SK-N-SH (cell line): ENCODE measurements around the gene TP53BP2. TPM values are rescaled to one million over a fixed set of nuclear protein-coding genes. Genes with fewer than 3 reads are reported as not detected.
"Not testable (repeated sequence)": the region's sequence is repeated elsewhere in the genome, so short reads cannot be mapped to it uniquely, and the experiment has no call there.

Experiments used
- CTCF ChIA-PET: fragments of 300-600, 350-600 bp; formaldehyde crosslinking; extraction: SDS; loops from one replicate; lab custom pipeline; 2021; lab: Yijun Ruan, JAX
- POLR2A ChIA-PET: fragments of 350-600 bp; sonication (Branson Sonifier 250); formaldehyde crosslinking; extraction: SDS; loops from one replicate; lab custom pipeline; 2020; ENCODE audit warnings: antibody characterized with exemption, inconsistent platforms; lab: Yijun Ruan, JAX
- DNase-seq: peaks from one replicate; pipeline ENCODE4 v3.0.0; 2012
- H2AFZ ChIP-seq: fragments of 200-600 bp; sonication (generic); 2 replicates; pipeline ENCODE4 v1.8.1; 2016; ENCODE audit warnings: antibody characterized with exemption, mild to moderate bottlenecking, low read depth
- H3F3A ChIP-seq: fragments of 200-600 bp; sonication (generic); replicated peaks from 2 replicates; pipeline ENCODE3; 2016; ENCODE audit warnings: antibody characterized with exemption, mild to moderate bottlenecking; ENCODE audit not compliant: insufficient read depth
- H3K27ac ChIP-seq, 2 experiments: fragments of 200-500 bp in 1 of 2; fragments of 200-600 bp in 1 of 2; sonication (Bioruptor generic) in 1 of 2; sonication (generic), shearing (Covaris generic) in 1 of 2; 2 replicates each; pipeline versions ENCODE4 v1.5.1 to v1.6.1; 2014 to 2016; ENCODE audit warnings: low read depth in 2 of 2, inconsistent platforms in 1 of 2, low read length in 1 of 2, mild to moderate bottlenecking in 1 of 2, mixed read lengths in 1 of 2
- H3K27me3 ChIP-seq: fragments of 200-600 bp; sonication (generic), shearing (Covaris generic); 2 replicates; pipeline ENCODE4 v1.6.1; 2016; ENCODE audit warnings: mixed run types; ENCODE audit not compliant: insufficient read depth
- H3K36me3 ChIP-seq, 2 experiments: fragments of 200-500 bp in 1 of 2; fragments of 200-600 bp in 1 of 2; sonication (Bioruptor generic) in 1 of 2; sonication (generic) in 1 of 2; replicated peaks in 1 of 2; 2 replicates each; pipeline versions ENCODE3 to v1.5.1; 2014 to 2016; ENCODE audit warnings: low read length in 1 of 2, mild to moderate bottlenecking in 1 of 2; ENCODE audit not compliant: insufficient read depth in 2 of 2, control insufficient read depth in 1 of 2
- H3K4me1 ChIP-seq, 2 experiments: fragments of 200-500 bp in 1 of 2; fragments of 200-600 bp in 1 of 2; sonication (Bioruptor generic) in 1 of 2; sonication (generic), shearing (Covaris generic) in 1 of 2; 2 replicates each; pipeline versions ENCODE4 v1.5.1 to v1.6.1; 2014 to 2016; ENCODE audit warnings: low read depth in 1 of 2, low read length in 1 of 2, mixed run types in 1 of 2; ENCODE audit not compliant: insufficient read depth in 2 of 2, control insufficient read depth in 1 of 2
- H3K4me2 ChIP-seq: fragments of 200-600 bp; sonication (generic), shearing (Covaris generic); 2 replicates; pipeline ENCODE4 v1.6.1; 2017; ENCODE audit warnings: mixed run types
- H3K4me3 ChIP-seq, 2 experiments: fragments of 200-500 bp in 1 of 2; fragments of 200-600 bp in 1 of 2; sonication (Bioruptor generic) in 1 of 2; sonication (generic), shearing (Covaris generic) in 1 of 2; 2 replicates each; pipeline versions ENCODE4 v1.5.1 to v1.8.1; 2014 to 2016; ENCODE audit warnings: low read depth in 2 of 2, inconsistent platforms in 1 of 2, low read length in 1 of 2, mild to moderate bottlenecking in 1 of 2, mixed read lengths in 1 of 2, moderate library complexity in 1 of 2
- H3K79me2 ChIP-seq: fragments of 200-600 bp; sonication (generic); 2 replicates; pipeline ENCODE4 v1.8.1; 2017; ENCODE audit warnings: mild to moderate bottlenecking; ENCODE audit not compliant: insufficient read depth
- H3K9ac ChIP-seq: fragments of 200-600 bp; sonication (generic); 2 replicates; pipeline ENCODE4 v1.6.1; 2017; ENCODE audit warnings: mixed run types
- H3K9me2 ChIP-seq: fragments of 200-600 bp; sonication (generic); 2 replicates; pipeline ENCODE4 v1.6.1; 2017; ENCODE audit warnings: mixed run types
- H3K9me3 ChIP-seq: fragments of 200-600 bp; sonication (generic); 2 replicates; pipeline ENCODE4 v1.6.1; 2017; ENCODE audit warnings: mixed run types, mild to moderate bottlenecking, moderate library complexity
- H4K20me1 ChIP-seq: fragments of 200-600 bp; sonication (generic); 2 replicates; pipeline ENCODE4 v1.6.1; 2017; ENCODE audit warnings: mild to moderate bottlenecking, mixed run types; ENCODE audit not compliant: insufficient read depth
- CTCF ChIP-seq: fragments of 200-600 bp; sonication (generic); IDR thresholded peaks from 2 replicates; pipeline ENCODE4 v1.6.1; 2017; ENCODE audit warnings: antibody characterized with exemption, mild to moderate bottlenecking, moderate library complexity
- ELF1 ChIP-seq: IDR thresholded peaks from 2 replicates; pipeline ENCODE4 v1.4.0; 2012
- EZH2phosphoT487 ChIP-seq: fragments of 200-600 bp; sonication (generic); IDR thresholded peaks from 2 replicates; pipeline ENCODE4 v1.6.1; 2017; ENCODE audit warnings: low read depth, mixed run types, mild to moderate bottlenecking, antibody characterized with exemption, moderate library complexity, borderline replicate concordance
- FOSL2 ChIP-seq: IDR thresholded peaks from 2 replicates; pipeline ENCODE4 v1.4.0; 2012; ENCODE audit warnings: low read depth, mild to moderate bottlenecking, moderate library complexity, borderline replicate concordance
- MXI1 ChIP-seq: IDR thresholded peaks from 2 replicates; pipeline ENCODE4 v1.6.1; 2012; ENCODE audit warnings: mild to moderate bottlenecking, low read depth, low read length, improper control_type of control experiment
- TCF12 ChIP-seq: IDR thresholded peaks from 2 replicates; pipeline ENCODE4 v1.4.0; 2012
- ZBTB33 ChIP-seq: IDR thresholded peaks from 2 replicates; pipeline ENCODE4 v1.4.0; 2012; ENCODE audit warnings: low read depth, borderline replicate concordance
- WGBS: methylation state at CpG from one replicate; pipeline ENCODE4 v1.1.6; 2017; ENCODE audit warnings: low lambda C conversion rate; 5-methylcytosine and 5-hydroxymethylcytosine counted together
- polyA plus RNA-seq, 3 experiments: library from polyadenylated mRNA; depleted of rRNA; stranded (reverse); fragments of >200 nt; gene quantifications; 2 replicates each; pipeline ENCODE4 v1.2.3, GENCODE V29; 2012

TP53BP2 gene
- polyA plus RNA-seq, 1 of the 3 experiments (the other 2 are of a cell fraction) = 11.4 TPM

- Histone ChIP-seq H3K79me2 (peaks cover 61% of the 10 kb centered on the region), H3K27ac (peak overlapping the region in 1 of 2 experiments; percentile 39; a peak in 2 of 4 replicates), H2AFZ (no peak overlapping the region), H3K27me3 (no peaks in the 10 kb centered on the region), H3K4me1 (peaks cover 5 to 19% of the 10 kb centered on the region in 2 experiments; a peak in 2 of 4 replicates), H4K20me1 (peaks cover 24% of the 10 kb centered on the region), H3K4me2 (no peak overlapping the region), H3K9me3 (no peaks in the 10 kb centered on the region), H3K9me2 (no peaks in the 10 kb centered on the region), H3F3A (peaks cover 22% of the 10 kb centered on the region), H3K9ac (no peak overlapping the region), H3K36me3 (peaks cover 29 to 36% of the 10 kb centered on the region in 2 experiments), H3K4me3 (no peak overlapping the region)
- WGBS = 53% methylated on average over 9 of the region's 9 CpGs
- TF ChIP-seq ZBTB33 (no peak), TCF12 (0 out of 2 replicates have a peak, but pooled peaks have one; percentile 5)
- DNase-seq = no peak
- POLR2A ChIA-PET = no interaction called here
- CTCF ChIA-PET = interaction anchor here (1.0 to 11.0 kb wide), 2 partner anchors 31 to 103 kb away, joined by 3 to 110 read pairs; partner anchors contain the start of genes CAPN2 and TP53BP2
Measured at GRCh38 chr1:223742856-223743517, 102.8 kb downstream of the TP53BP2 start.

GRCh38 chr1:223741861-223742260 lies 103.9 kb downstream of the TP53BP2 start:
- no peaks in the 10 kb centered on the region for H3K27me3 ChIP-seq
- ChIA-PET POLR2A (no interaction called here), CTCF (interaction anchor here (0.7 to 11.0 kb wide), 3 partner anchors 30 to 108 kb away, joined by 3 to 110 read pairs (median 3); partner anchors contain the start of genes CAPN2 and TP53BP2)
- peaks cover 70% of the 10 kb centered on the region for H3K79me2 ChIP-seq
- no peak overlapping the region for H3K4me2 ChIP-seq
- WGBS = 87% methylated on average over 6 of the region's 6 CpGs
- H4K20me1 ChIP-seq = peaks cover 33% of the 10 kb centered on the region
- no peak for DNase-seq
- no peaks in the 10 kb centered on the region for H3K9me3 ChIP-seq
- TF ChIP-seq TCF12 (no peak), ELF1 (no peak), EZH2phosphoT487 (no peak), MXI1 (no peak), FOSL2 (no peak), CTCF (no peak)
- no peak overlapping the region for H3K4me3 ChIP-seq
- no peak overlapping the region for H3K9ac ChIP-seq
- H2AFZ ChIP-seq = no peak overlapping the region
- peaks cover 3 to 14% of the 10 kb centered on the region in 2 experiments; a peak in 1 of 4 replicates for H3K4me1 ChIP-seq
- H3K36me3 ChIP-seq = peaks cover 19 to 30% of the 10 kb centered on the region in 2 experiments
- peak overlapping the region in 1 of 2 experiments; percentile 36; a peak in 1 of 4 replicates for H3K27ac ChIP-seq
- H3K9me2 ChIP-seq = no peaks in the 10 kb centered on the region
- peaks cover 12% of the 10 kb centered on the region for H3F3A ChIP-seq

DNA sequence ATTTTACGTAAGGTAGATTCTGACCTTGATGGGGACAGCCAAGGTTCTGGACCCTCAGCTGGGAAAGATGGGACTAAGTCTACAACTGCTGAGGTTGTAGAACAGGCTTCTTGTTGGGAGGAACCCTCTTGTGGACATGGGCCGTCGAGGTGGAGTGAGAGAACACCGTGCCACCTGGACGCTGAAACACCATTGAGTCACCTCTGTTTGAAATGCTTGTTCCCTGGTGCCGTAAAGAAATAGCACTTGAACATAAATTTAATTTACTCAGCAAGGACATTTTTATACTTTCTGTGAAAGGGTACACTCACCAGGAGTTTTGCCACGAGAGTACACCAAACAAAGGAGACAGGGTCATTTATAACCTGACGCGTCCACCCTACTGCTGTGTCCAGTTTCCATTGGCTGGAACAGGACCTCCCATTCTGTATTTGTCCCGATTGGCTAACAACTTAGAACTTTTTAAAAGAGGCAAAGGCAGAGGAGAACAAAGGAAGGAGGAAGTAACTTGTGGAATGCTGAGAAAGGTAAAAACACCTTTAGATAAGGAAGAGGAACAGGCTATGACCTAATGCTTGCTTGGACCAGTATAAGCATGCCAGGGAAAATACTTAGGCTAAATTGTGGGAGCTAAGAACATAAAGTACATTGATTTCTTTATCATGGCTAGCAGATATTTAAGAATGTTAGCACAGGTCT lies 105.6 kb downstream of the TP53BP2 start:
- H3K9me3 ChIP-seq, H3K4me3 ChIP-seq, H3K27me3 ChIP-seq, DNase-seq, H3K9me2 ChIP-seq, POLR2A ChIA-PET, H3K27ac ChIP-seq, H3F3A ChIP-seq, H2AFZ ChIP-seq, H3K9ac ChIP-seq, H3K4me2 ChIP-seq: not testable (repeated sequence)
- Histone ChIP-seq H3K4me1 (peaks cover 3 to 14% of the 10 kb centered on the region in 2 experiments; a peak in 1 of 4 replicates), H4K20me1 (peaks cover 38% of the 10 kb centered on the region), H3K36me3 (peaks cover 11 to 19% of the 10 kb centered on the region in 2 experiments), H3K79me2 (peaks cover 85% of the 10 kb centered on the region)
- CTCF ChIA-PET = interaction anchor here (1.5 to 4.3 kb wide), 2 partner anchors 9 to 28 kb away, joined by 6 to 44 read pairs; partner anchors contain the start of gene CAPN2
- 88% methylated on average over 10 of the region's 10 CpGs for WGBS
